HepG2 (cell line): ENCODE measurements around the gene GNG13. TPM values are rescaled to one million over a fixed set of nuclear protein-coding genes. Genes with fewer than 3 reads are reported as not detected.

Source experiments
- REPIN1 ChIP-seq: sonication (generic); formaldehyde crosslinking; IDR thresholded peaks from 2 replicates; pipeline ENCODE4 v1.8.0; 2022; ENCODE audit warnings: missing genetic modification reagents, low read depth, mild to moderate bottlenecking, borderline replicate concordance
- RFX3 ChIP-seq: IDR thresholded peaks from 2 replicates; pipeline ENCODE4 v1.6.1; 2016; ENCODE audit warnings: missing biosample characterization, missing genetic modification reagents
- RFXAP ChIP-seq: sonication (generic); formaldehyde crosslinking; IDR thresholded peaks from 2 replicates; pipeline ENCODE4 v1.4.0; 2020; ENCODE audit warnings: missing genetic modification reagents, borderline replicate concordance
- ZNF251 ChIP-seq: sonication (generic); formaldehyde crosslinking; IDR thresholded peaks from 2 replicates; pipeline ENCODE4 v1.9.0; 2021; ENCODE audit warnings: mild to moderate bottlenecking, missing genetic modification reagents
- polyA plus RNA-seq, 8 experiments: library from polyadenylated mRNA; depleted of rRNA in 3 of 8; stranded (reverse) in 7 of 8; unstranded in 1 of 8; fragments of >200 nt; fragmentation: Illumina TruSeq in 4 of 8; extraction: Trizol in 4 of 8; gene quantifications; 2 replicates each; pipeline versions ENCODE4 v1.2.1 to v1.2.3, GENCODE V29; 2011 to 2016; ENCODE audit warnings: low read depth in 4 of 8, missing spikeins in 1 of 8, mixed read lengths in 1 of 8; ENCODE audit not compliant: insufficient read depth in 1 of 8
- total RNA-seq, 5 experiments: library from RNA; depleted of rRNA; stranded (reverse); fragments of >200 nt; fragmentation: Illumina TruSeq; extraction: Trizol; gene quantifications; 2 replicates each; pipeline ENCODE4 v1.2.3, GENCODE V29; 2016; ENCODE audit warnings: low read depth in 1 of 5
- TF ChIP-seq, protein P1 (sequence below): sonication (generic); formaldehyde crosslinking; IDR thresholded peaks from 2 replicates; pipeline ENCODE4 v1.8.0; 2022; ENCODE audit warnings: missing genetic modification reagents, mild to moderate bottlenecking, moderate library complexity, borderline replicate concordance
- TF ChIP-seq, protein P2 (sequence below): sonication (generic); formaldehyde crosslinking; IDR thresholded peaks from 2 replicates; pipeline ENCODE4 v1.9.0; 2021; ENCODE audit warnings: missing genetic modification reagents, mild to moderate bottlenecking, borderline replicate concordance
- TF ChIP-seq, protein P3 (sequence below): sonication (generic); formaldehyde crosslinking; IDR thresholded peaks from 2 replicates; pipeline ENCODE4 v1.4.0; 2020; ENCODE audit warnings: mild to moderate bottlenecking, low read depth, missing genetic modification reagents

GNG13 gene
- total and polyA plus RNA-seq, 2 of the 13 experiments (the other 11 are each of a cell fraction or from before 2014, with no cell fraction given), result not detected

DNA sequence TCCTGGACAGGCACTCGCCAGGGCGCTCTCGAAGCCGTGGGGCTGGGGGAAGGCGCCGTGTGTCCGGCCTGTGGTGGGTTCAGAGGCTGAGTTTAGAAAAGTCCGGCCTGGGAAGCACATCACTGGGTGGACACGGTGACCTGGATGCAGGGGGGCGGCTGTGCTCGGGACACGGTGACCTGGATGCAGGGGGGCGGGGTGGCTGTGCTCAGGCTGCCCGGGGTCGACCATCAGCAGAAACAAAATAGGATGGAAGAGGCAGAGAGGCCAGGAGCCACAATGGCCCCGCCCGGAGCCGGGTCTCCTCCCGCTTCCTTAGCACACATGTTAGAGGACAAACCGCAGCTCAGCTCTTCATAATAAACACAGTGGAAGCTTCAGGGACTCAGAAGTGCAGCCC lies 43.2 kb upstream of the GNG13 start (continued):
- TF ChIP-seq, protein P1, sequence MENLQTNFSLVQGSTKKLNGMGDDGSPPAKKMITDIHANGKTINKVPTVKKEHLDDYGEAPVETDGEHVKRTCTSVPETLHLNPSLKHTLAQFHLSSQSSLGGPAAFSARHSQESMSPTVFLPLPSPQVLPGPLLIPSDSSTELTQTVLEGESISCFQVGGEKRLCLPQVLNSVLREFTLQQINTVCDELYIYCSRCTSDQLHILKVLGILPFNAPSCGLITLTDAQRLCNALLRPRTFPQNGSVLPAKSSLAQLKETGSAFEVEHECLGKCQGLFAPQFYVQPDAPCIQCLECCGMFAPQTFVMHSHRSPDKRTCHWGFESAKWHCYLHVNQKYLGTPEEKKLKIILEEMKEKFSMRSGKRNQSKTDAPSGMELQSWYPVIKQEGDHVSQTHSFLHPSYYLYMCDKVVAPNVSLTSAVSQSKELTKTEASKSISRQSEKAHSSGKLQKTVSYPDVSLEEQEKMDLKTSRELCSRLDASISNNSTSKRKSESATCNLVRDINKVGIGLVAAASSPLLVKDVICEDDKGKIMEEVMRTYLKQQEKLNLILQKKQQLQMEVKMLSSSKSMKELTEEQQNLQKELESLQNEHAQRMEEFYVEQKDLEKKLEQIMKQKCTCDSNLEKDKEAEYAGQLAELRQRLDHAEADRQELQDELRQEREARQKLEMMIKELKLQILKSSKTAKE (CRISPR knock-in tag), result no peak
- no peak for TF ChIP-seq REPIN1 (CRISPR knock-in tag)
- no peak for TF ChIP-seq RFXAP (CRISPR knock-in tag)
- TF ChIP-seq, protein P2, sequence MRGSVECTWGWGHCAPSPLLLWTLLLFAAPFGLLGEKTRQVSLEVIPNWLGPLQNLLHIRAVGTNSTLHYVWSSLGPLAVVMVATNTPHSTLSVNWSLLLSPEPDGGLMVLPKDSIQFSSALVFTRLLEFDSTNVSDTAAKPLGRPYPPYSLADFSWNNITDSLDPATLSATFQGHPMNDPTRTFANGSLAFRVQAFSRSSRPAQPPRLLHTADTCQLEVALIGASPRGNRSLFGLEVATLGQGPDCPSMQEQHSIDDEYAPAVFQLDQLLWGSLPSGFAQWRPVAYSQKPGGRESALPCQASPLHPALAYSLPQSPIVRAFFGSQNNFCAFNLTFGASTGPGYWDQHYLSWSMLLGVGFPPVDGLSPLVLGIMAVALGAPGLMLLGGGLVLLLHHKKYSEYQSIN (CRISPR knock-in tag), result no peak
- no peak for TF ChIP-seq RFX3
- no peak for TF ChIP-seq ZNF251 (CRISPR knock-in tag)
- TF ChIP-seq, protein P3, sequence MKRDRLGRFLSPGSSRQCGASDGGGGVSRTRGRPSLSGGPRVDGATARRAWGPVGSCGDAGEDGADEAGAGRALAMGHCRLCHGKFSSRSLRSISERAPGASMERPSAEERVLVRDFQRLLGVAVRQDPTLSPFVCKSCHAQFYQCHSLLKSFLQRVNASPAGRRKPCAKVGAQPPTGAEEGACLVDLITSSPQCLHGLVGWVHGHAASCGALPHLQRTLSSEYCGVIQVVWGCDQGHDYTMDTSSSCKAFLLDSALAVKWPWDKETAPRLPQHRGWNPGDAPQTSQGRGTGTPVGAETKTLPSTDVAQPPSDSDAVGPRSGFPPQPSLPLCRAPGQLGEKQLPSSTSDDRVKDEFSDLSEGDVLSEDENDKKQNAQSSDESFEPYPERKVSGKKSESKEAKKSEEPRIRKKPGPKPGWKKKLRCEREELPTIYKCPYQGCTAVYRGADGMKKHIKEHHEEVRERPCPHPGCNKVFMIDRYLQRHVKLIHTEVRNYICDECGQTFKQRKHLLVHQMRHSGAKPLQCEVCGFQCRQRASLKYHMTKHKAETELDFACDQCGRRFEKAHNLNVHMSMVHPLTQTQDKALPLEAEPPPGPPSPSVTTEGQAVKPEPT (CRISPR knock-in tag), result no peak
